ENCODE results near the gene NRARP. TPM values are rescaled to one million over a fixed set of nuclear protein-coding genes. Genes with fewer than 3 reads are reported as not detected.

The NRARP gene
- total and polyA plus RNA-seq, 2 of the 13 experiments (the other 11 are each of a cell fraction or from before 2014, with no cell fraction given), result 0.22 to 0.46 TPM

GRCh38 chr9:137310189-137311052 lies 8.3 kb upstream of the NRARP start:
- H3K27ac ChIP-seq (ENCODE audit: extremely low read length, insufficient read depth, low read length), result no peak overlapping the region
- H3K4me1 ChIP-seq (ENCODE audit: insufficient read depth, low read length), result peaks cover 67% of the 10 kb centered on the region
- no peak for FAIRE-seq
- H4K20me1 ChIP-seq (ENCODE audit: insufficient read depth, low read length), result no peaks in the 10 kb centered on the region
- H3K36me3 ChIP-seq (replicated peaks in 1 of 2; ENCODE audit: control insufficient read depth in 1 of 2, insufficient read depth in 2 of 2, low read length in 2 of 2), result no peaks in the 10 kb centered on the region
- no peaks in the 10 kb centered on the region for H3K79me2 ChIP-seq (ENCODE audit: insufficient read depth, low read length)
- no peak overlapping the region for H3K4me3 ChIP-seq (replicated peaks in 1 of 3; ENCODE audit: insufficient read depth in 1 of 3, low read depth in 2 of 3, low read length in 3 of 3)
- DNase-seq (ENCODE audit: low spot score), result no peak
- in situ Hi-C loops (cut with HindIII; ENCODE audit: extremely low pct_ligation_motif_present, low pct_unique_long_range_greater_than_20kb), result no loop called here
- no peaks in the 10 kb centered on the region for H3K9me3 ChIP-seq (ENCODE audit: low read length)
- intact Hi-C loops (cut with micrococcal nuclease; ENCODE audit: unreplicated experiment), result no loop called here
- WGBS (ENCODE audit: low lambda C conversion rate), result 44% methylated on average over 8 of the region's 20 CpGs
- TF ChIP-seq ZNF512B (CRISPR knock-in tag; IDR thresholded peaks at IDR 0.05; ENCODE audit: borderline replicate concordance) (no peak), CEBPB (IDR thresholded peaks at IDR 0.05; ENCODE audit: borderline replicate concordance, low read depth, low read length) (peak; percentile 44; the same call in 1 of the 2 replicates)
- POLR2A ChIA-PET, result interaction anchor here (1.1 kb wide), 1 partner anchor 9 kb away, joined by 3 read pairs; no protein-coding TSS in a partner anchor
- no peak for ATAC-seq
- CTCF ChIA-PET (ENCODE audit: low intra/inter-chr PET ratio, low total read pairs), result no interaction called here
- H2AFZ ChIP-seq (ENCODE audit: low read length), result no peak overlapping the region
- peaks cover 17 to 67% of the 10 kb centered on the region in 2 experiments for H3K27me3 ChIP-seq (ENCODE audit: control insufficient read depth in 1 of 2, insufficient read depth in 2 of 2, low read length in 2 of 2)
- no peak overlapping the region for H3K4me2 ChIP-seq (ENCODE audit: low read depth, low read length)
- BruUV-seq (replicated peaks), result no TSS peak
- H3K9ac ChIP-seq (ENCODE audit: insufficient read depth, low read depth, low read length), result no peak overlapping the region
